ENCODE measurements around the gene GAL.

Gene GAL

GRCh38 chr11:68683121-68683520 is 1.2 kb upstream of the GAL start:
- no peak for DNase-seq

- DNase-seq: no peak
These were observed 584 bp upstream of the GAL start for GRCh38 chr11:68683536-68684384.

- no peak for DNase-seq
These were observed 1.5 kb downstream of the GAL start for GRCh38 chr11:68685656-68686380.

- no peak for DNase-seq
These were observed 2.1 kb downstream of the GAL start for GRCh38 chr11:68686486-68686885.

- DNase-seq: no peak
These were observed 3.0 kb downstream of the GAL start for GRCh38 chr11:68687311-68687710.

DNA sequence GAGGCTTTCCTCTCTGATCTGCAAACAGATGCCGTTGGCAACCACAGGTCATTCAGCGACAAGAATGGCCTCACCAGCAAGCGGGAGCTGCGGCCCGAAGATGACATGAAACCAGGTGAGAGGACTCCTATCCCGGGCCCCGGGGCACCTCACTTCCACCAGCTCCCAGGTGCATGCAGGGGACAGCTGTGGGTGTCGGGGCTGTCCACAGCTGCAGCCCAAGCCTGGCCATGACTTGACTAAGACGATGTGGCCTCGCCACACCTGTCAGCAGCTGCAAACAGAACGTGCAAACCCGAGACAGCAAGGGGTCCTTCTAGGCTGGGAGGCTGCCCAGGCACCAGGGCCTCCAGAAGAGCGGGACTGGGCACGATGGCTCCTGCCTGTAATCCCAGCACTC is 3.6 kb downstream of the GAL start:
- no peak for DNase-seq

DNA sequence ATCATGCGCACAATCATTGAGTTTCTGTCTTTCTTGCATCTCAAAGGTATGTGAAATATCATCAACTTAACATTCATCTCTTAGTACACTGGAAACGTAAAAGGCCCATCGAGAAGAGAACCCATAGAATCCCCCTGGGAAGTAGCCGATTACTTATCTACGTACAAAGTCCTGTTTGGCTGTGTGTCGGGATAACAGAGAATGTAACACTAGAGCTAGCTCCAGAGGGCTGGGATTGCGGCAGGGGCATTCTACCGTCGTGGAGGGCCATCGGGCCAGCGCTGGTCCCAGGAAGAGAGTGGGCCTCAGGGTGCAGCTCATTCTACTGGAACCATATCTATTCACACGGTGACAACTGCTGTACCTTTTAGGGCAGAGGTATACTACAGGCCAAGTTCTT is 4.5 kb downstream of the GAL start:
- DNase-seq: no peak

DNA sequence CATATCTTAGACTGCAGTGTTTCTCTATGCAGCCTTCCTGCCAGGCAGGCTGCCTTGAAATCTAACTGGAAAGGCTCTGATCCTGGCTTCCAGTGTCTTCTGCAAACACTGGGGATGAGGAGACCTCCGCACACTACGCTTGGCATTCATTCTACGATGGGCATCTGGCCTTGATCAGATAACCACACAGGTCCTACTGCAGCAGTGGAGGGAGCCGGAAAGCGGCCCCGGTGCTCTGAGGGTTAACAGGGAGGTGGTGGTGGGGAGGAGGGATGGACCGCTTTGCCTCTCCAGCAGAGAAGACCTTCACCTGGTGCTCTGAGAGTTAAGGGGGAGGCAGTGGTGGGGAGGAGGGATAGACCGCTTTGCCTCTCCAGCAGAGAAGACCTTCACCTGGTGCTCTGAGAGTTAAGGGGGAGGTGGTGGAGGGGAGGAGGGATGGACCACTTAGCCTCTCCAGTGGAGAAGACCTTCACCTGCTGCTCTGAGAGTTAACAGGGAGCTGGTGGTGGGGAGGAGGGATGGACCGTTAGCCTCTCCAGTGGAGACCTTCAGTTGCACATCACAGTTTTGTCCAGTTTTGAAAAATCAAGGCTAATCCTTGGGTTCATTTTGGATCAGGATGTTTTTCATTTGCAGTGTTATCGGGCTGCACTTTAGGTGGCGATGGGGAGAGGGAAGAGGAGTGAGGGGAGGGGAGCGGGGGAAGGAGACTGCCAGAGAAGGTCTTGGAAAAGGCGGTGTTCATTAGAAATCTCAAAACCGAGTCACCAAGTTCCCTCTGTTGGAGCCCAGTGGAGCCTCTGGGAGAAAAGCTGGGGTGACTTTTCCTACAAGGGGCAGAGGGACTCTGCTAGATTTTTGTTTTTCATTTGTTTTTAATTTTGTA is 5.6 kb downstream of the GAL start:
- no peak for DNase-seq

DNA sequence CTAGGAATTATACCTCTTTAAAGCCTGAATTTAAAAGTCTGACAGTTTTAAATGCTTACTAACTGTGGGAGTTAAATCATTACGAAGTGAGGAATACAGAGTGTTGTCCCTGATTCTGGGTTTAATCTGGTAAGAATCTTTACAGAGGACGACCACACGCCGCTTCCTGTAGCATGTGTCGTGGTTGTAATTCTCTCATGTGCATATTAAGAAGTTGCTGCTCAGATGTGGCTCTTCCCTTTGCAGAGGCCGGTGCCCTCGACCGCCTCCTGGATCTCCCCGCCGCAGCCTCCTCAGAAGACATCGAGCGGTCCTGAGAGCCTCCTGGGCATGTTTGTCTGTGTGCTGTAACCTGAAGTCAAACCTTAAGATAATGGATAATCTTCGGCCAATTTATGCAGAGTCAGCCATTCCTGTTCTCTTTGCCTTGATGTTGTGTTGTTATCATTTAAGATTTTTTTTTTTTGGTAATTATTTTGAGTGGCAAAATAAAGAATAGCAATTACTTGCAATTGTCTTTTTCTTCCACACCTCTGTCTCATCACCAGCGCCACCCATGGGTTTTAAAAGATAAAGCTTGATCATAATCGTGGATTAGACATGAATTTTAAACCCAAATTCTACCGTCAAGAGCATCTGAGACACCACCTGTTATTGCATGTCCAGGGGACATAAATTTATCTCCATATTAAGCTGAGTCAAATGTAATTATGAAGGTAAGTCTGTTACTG is 6.5 kb downstream of the GAL start:
- DNase-seq: no peak

DNA sequence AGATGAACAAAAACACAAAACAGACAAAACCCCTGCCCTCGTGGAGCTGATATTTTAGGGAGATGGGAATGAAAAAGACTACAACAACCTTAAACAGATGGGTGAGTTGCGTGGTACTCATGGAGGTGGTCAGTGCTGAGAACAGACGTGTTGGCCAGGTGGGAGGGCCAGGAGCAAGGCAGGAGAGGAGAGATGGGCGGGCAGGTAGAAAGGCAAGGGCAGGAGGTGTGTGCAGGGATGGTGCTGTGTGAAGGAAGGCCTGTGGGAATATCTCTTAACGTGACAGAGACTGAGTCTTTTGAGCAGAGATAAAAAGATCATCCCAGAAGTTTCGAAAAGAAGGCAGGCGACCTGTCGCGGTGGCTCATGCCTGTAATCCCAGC is 7.0 kb downstream of the GAL start:
- no peak for DNase-seq

GRCh38 chr11:68692115-68692514 is 7.8 kb downstream of the GAL start:
- no peak for DNase-seq

- DNase-seq: no peak
These were observed 8.6 kb downstream of the GAL start for GRCh38 chr11:68692871-68693483.

DNA sequence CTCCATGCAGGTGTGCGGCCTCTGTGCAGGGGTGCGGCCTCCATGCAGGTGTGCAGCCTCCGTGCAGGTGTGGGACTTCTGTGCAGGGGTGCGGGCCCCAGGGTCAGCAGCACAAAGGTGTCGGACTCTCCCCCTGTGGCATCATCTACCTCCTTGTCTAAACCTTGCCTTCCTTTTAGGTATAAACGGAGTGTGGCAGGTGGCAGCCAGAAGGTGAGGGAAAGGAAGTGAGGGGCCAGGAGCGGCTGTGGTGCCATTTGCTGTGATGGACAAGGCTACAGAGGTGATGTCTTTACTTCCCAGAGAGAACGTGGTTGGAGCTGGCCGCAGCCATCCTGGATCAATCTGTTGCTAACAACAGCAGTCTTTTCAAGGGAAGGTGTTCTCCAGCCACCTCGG is 9.1 kb downstream of the GAL start:
- no peak for DNase-seq

GRCh38 chr11:68694431-68695297 is 10.3 kb downstream of the GAL start:
- no peak for DNase-seq

- no peak for DNase-seq
These were observed 11.2 kb downstream of the GAL start for GRCh38 chr11:68695531-68695930.

DNA sequence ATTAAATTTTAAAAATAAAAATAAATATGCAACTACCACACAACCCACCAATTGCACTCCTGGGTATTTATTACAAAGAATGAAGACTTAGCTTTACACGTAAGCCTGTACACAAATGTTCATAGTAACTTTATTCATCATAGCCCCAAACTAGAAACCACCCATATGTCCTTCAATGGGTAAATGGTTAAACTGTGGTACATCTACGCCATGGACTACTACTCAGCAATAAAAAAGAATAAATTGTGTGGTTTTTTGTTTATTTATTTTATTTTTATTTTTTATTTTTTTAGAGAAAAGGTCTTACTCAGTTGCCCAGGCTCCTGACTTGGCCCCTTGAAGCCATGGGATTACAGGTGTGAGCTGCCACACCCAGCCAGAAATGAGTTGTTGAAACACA is 14.6 kb downstream of the GAL start:
- DNase-seq: no peak

- no peak for DNase-seq
These were observed 20.5 kb downstream of the GAL start for GRCh38 chr11:68704887-68705286.

GRCh38 chr11:68707527-68707926 is 23.2 kb downstream of the GAL start:
- no peak for DNase-seq

- DNase-seq: no peak
These were observed 24.7 kb downstream of the GAL start for GRCh38 chr11:68709062-68709461.

DNA sequence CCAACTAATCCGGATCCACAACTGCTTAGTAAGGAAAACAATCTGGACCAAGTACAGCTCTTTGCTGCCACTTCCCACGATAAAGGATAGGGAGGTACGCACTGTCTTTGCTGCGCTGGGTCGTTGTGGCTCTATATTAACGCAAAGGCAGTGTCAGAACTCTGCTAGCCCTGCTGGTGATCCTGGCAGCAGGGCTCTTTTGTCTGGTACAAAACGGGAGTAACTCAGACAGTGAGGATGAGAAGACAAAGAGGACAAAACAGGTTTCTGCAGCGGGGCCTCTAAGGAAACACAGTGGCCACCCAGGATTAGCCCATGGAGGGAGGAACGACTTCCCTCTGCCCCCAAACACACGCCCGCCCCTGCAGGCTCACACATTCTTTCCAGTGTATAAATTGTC is 26.1 kb downstream of the GAL start:
- DNase-seq: no peak

- DNase-seq: no peak
These were observed 26.8 kb downstream of the GAL start for GRCh38 chr11:68711114-68711513.
